Breast epithelium (tissue), 4 donors: ENCODE measurements around the gene CLSTN2. TPM values are rescaled to one million over a fixed set of nuclear protein-coding genes. Genes with fewer than 3 reads are reported as not detected.

Experiments
- DNase-seq, 2 donors: peaks; one replicate each; pipeline ENCODE4 v3.0.0-alpha.2; 2019; ENCODE audit warnings: low spot score in 2 of 2
- H3K27ac ChIP-seq, 2 donors: fragments of 200-600 bp; sonication (generic) in 1 of 2; one replicate each; pipeline ENCODE4 v1.5.1; 2016 to 2019; ENCODE audit warnings: mild to moderate bottlenecking in 1 of 2
- H3K27me3 ChIP-seq, 2 donors: fragments of 200-600 bp; sonication (generic) in 1 of 2; one replicate each; pipeline versions ENCODE4 v1.5.1 to v1.6.0; 2017 to 2019; ENCODE audit warnings: control low read depth in 1 of 2, mild to moderate bottlenecking in 1 of 2
- H3K36me3 ChIP-seq: fragments of 200-600 bp; one replicate; pipeline ENCODE4 v1.5.1; 2019
- H3K4me1 ChIP-seq, 2 donors: fragments of 200-600 bp; sonication (generic); one replicate each; pipeline ENCODE4 v1.5.1; 2016 to 2019; ENCODE audit warnings: control low read depth in 1 of 2
- H3K4me3 ChIP-seq, 3 donors: fragments of 200-600 bp; sonication (generic); 1 replicate in 2 of 3; 2 replicates in 1 of 3; pipeline ENCODE4 v1.5.1; 2016 to 2019; ENCODE audit warnings: mild to moderate bottlenecking in 3 of 3, moderate library complexity in 2 of 3
- H3K9me3 ChIP-seq, 2 donors: fragments of 200-600 bp; sonication (generic) in 1 of 2; one replicate each; pipeline ENCODE4 v1.5.1; 2016 to 2019; ENCODE audit warnings: control low read depth in 1 of 2
- POLR2A ChIP-seq: fragments of 450-650 bp; IDR thresholded peaks from one replicate; pipeline ENCODE4 v1.6.1; 2016; ENCODE audit warnings: antibody characterized with exemption, mild to moderate bottlenecking, moderate library complexity
- POLR2AphosphoS5 ChIP-seq, 3 donors: sonication (generic); formaldehyde crosslinking; IDR thresholded peaks; one replicate each; pipeline ENCODE4 v1.6.1; 2017; ENCODE audit warnings: antibody characterized with exemption in 3 of 3
- intact Hi-C: fragments of 100-400 bp; cut with DNase I; formaldehyde crosslinking; loops from one replicate; pipeline ENCODE4 v1.15.1; 2023; ENCODE audit warnings: low total_unique reads
- total RNA-seq, 3 donors: library from RNA; depleted of rRNA; stranded (reverse); fragments of >200 nt; gene quantifications; one replicate each; pipeline ENCODE4 v1.1.0, GENCODE V29; 2016
- TF ChIP-seq, protein P1 (sequence below), 3 donors: fragments of 450-650 bp; IDR thresholded peaks; one replicate each; pipeline ENCODE4 v1.5.1; 2016 to 2017; ENCODE audit warnings: antibody characterized with exemption in 3 of 3, mild to moderate bottlenecking in 3 of 3, moderate library complexity in 3 of 3

CLSTN2 gene
- total RNA-seq, 3 donors from 2014 or later, result 15.5 to 75.5 (median 33.1) TPM

DNA sequence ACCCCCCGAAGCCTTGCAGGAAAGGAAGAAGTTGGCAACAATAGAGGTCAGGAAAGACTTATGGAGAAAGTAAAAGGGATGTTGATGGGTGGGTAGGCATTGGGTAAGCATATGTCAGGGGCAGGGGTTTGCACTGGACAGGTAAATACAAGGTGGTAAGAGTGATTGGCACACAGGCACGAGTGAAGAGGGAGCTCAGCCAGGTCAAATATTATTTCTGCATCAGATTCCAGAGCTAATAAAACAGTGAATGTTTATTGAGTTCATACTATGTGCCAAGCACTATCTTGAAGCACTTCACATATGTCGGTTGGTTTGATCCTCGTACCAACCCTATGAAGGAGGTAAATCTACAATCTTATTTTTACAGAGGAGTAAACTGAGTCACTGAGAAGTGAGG, 6.6 kb downstream of the CLSTN2 start:
- no peak for DNase-seq
- TF ChIP-seq POLR2AphosphoS5 (IDR thresholded peaks at IDR 0.05) (no peak), POLR2A (no peak)
- TF ChIP-seq, protein P1, sequence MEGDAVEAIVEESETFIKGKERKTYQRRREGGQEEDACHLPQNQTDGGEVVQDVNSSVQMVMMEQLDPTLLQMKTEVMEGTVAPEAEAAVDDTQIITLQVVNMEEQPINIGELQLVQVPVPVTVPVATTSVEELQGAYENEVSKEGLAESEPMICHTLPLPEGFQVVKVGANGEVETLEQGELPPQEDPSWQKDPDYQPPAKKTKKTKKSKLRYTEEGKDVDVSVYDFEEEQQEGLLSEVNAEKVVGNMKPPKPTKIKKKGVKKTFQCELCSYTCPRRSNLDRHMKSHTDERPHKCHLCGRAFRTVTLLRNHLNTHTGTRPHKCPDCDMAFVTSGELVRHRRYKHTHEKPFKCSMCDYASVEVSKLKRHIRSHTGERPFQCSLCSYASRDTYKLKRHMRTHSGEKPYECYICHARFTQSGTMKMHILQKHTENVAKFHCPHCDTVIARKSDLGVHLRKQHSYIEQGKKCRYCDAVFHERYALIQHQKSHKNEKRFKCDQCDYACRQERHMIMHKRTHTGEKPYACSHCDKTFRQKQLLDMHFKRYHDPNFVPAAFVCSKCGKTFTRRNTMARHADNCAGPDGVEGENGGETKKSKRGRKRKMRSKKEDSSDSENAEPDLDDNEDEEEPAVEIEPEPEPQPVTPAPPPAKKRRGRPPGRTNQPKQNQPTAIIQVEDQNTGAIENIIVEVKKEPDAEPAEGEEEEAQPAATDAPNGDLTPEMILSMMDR (IDR thresholded peaks at IDR 0.05), result no peak
- Histone ChIP-seq H3K4me3 (no peak overlapping the region), H3K27me3 (peaks cover 0 to 16% of the 10 kb centered on the region in 2 donors), H3K4me1 (no peaks in the 10 kb centered on the region), H3K36me3 (no peaks in the 10 kb centered on the region), H3K9me3 (peaks cover 0 to 2% of the 10 kb centered on the region in 2 donors), H3K27ac (no peak overlapping the region)
- intact Hi-C loops, result no loop called here

DNA sequence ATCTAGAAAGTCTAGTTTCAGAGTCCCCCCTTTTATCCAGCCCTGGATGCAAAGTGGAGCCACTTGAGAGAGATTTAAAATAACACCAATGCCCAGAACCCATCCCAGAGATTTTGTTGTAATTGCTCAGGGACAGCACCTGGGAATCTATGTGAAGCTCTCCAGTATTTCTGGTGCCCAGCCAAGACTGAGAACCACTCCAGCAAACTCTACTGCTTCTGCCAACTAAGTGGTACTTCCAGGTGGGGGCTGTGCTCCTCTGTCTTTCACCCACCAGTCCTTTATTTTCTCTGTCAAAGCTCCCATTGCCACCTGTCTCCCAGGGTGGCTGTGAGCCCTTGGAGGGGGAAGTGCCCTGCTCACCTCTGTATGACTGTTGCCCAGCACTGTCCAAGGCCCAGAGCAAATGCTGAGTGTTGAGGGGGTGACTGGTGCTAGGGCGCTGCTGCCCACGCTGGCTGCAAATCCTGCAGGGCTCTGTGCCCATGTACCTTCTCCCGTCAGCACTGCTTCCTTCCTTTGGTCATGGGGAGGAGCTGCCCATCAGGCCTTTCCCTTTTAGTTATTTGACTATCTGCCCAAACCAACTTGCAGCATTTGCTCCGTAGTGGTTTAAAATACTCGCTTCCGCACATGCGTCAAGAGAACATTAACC, 9.4 kb downstream of the CLSTN2 start:
- Histone ChIP-seq H3K9me3 (peaks cover 0 to 8% of the 10 kb centered on the region in 2 donors), H3K27ac (no peak overlapping the region), H3K27me3 (peaks cover 0 to 3% of the 10 kb centered on the region in 2 donors), H3K4me1 (no peaks in the 10 kb centered on the region), H3K4me3 (no peak overlapping the region), H3K36me3 (no peaks in the 10 kb centered on the region)
- DNase-seq, result no peak
- intact Hi-C loops, result no loop called here
- TF ChIP-seq, protein P1 (IDR thresholded peaks at IDR 0.05), result no peak
- TF ChIP-seq POLR2A, result no peak
- no peak for TF ChIP-seq POLR2AphosphoS5 (IDR thresholded peaks at IDR 0.05)

DNA sequence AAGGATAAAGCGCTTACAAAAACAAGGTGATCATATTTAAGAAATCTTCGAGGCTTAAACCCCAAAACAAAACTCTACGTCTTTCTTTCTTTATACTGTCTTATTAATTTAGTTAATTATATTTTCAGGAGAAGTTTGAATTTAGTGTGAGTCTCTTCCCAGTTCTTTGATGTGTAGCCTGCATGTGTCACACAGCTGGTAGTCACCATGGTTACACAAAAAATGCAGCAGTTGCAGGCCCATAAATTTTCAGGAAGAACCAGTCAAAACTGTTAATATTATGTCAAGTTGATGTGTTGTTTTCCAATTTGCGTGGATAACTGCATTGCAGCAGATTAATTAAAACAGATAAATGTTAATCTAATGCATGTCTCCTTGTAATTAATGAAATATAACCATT, 10.4 kb downstream of the CLSTN2 start:
- Histone ChIP-seq H3K27ac (no peak overlapping the region), H3K4me1 (no peaks in the 10 kb centered on the region), H3K36me3 (no peaks in the 10 kb centered on the region), H3K27me3 (peaks cover 0 to 2% of the 10 kb centered on the region in 2 donors), H3K4me3 (no peak overlapping the region), H3K9me3 (peaks cover 0 to 8% of the 10 kb centered on the region in 2 donors)
- TF ChIP-seq, protein P1 (IDR thresholded peaks at IDR 0.05), result no peak
- no peak for TF ChIP-seq POLR2AphosphoS5 (IDR thresholded peaks at IDR 0.05)
- TF ChIP-seq POLR2A, result no peak
- intact Hi-C loops, result no loop called here
- DNase-seq, result no peak

GRCh38 chr3:139945942-139946341, 11.0 kb downstream of the CLSTN2 start:
- Histone ChIP-seq H3K9me3 (peaks cover 0 to 8% of the 10 kb centered on the region in 2 donors), H3K4me3 (no peak overlapping the region), H3K27ac (no peak overlapping the region), H3K27me3 (peaks cover 0 to 2% of the 10 kb centered on the region in 2 donors), H3K36me3 (no peaks in the 10 kb centered on the region), H3K4me1 (no peaks in the 10 kb centered on the region)
- no peak for DNase-seq
- intact Hi-C loops, result no loop called here
- TF ChIP-seq, protein P1 (IDR thresholded peaks at IDR 0.05), result no peak
- TF ChIP-seq POLR2AphosphoS5 (IDR thresholded peaks at IDR 0.05) (no peak), POLR2A (no peak)

DNA sequence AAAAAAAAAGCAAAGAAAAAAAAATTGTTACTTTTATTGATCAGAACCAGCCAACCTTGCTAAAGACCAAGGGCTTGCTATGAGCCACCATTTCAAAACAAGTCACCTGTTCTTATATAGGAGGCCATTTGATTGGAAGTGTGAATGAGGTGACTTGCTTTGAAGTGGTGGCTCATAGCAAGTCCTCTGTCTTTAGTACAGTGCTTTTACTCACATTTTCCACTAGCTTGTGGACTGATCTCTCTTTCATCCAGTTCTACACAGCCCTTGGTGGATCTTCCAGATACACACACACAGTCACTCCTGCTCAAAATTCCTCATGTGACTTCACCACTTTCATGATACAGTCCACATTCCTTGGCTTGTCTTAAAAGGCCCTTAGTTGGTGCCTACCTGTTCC, 13.5 kb downstream of the CLSTN2 start:
- no peak overlapping the region for H3K4me3 ChIP-seq
- no peak for DNase-seq
- no peaks in the 10 kb centered on the region for H3K36me3 ChIP-seq
- H3K9me3 ChIP-seq, result peaks cover 0 to 8% of the 10 kb centered on the region in 2 donors
- no peaks in the 10 kb centered on the region for H3K4me1 ChIP-seq
- H3K27me3 ChIP-seq, result no peaks in the 10 kb centered on the region
- TF ChIP-seq, protein P1 (IDR thresholded peaks at IDR 0.05), result no peak
- TF ChIP-seq POLR2A, result no peak
- TF ChIP-seq POLR2AphosphoS5 (IDR thresholded peaks at IDR 0.05), result no peak
- no peak overlapping the region for H3K27ac ChIP-seq
- intact Hi-C loops, result no loop called here
